ENCODE data around the gene CKB.

The CKB gene

DNA sequence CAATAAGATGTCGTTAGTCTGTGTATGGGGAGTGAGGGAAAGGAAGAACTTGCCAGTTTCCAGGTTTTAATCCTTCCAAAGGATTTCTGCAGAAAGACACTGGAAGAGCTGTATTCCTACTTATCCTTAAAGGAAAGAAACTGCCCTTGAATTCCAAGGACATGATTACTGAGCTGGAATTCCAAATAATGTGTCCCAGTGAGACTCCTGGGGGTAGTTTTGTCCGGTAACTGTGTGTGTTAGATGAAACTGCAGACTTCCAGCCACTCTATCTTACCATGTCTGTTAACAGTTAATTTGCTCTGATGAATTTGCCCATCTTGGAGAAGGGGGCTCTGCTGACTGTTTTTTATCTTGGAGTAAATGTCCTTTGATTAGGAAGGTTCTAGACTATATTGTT is 33.0 kb downstream of the CKB start:
- TF ChIP-seq, protein P1, sequence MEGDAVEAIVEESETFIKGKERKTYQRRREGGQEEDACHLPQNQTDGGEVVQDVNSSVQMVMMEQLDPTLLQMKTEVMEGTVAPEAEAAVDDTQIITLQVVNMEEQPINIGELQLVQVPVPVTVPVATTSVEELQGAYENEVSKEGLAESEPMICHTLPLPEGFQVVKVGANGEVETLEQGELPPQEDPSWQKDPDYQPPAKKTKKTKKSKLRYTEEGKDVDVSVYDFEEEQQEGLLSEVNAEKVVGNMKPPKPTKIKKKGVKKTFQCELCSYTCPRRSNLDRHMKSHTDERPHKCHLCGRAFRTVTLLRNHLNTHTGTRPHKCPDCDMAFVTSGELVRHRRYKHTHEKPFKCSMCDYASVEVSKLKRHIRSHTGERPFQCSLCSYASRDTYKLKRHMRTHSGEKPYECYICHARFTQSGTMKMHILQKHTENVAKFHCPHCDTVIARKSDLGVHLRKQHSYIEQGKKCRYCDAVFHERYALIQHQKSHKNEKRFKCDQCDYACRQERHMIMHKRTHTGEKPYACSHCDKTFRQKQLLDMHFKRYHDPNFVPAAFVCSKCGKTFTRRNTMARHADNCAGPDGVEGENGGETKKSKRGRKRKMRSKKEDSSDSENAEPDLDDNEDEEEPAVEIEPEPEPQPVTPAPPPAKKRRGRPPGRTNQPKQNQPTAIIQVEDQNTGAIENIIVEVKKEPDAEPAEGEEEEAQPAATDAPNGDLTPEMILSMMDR (IDR thresholded peaks at IDR 0.05): no peak

DNA sequence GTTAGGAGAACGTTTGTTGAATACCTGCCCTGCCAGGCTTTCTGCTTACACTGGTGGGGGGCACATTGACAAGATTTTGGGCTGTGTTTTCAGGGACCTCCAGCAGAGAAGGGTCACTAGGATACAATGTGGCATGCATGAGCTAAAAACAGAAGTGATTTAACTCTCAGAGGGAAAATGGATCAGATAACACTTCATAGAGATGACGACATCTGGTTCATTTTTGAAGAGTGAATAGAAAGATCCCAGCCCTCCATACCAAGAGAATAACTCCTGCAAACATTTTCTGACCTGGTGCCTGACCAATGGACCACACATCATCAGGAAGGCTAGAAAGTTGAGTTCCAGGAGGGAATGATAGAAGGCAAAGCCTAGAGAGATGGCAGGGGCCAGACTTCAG is 33.7 kb downstream of the CKB start:
- TF ChIP-seq, protein P1 (IDR thresholded peaks at IDR 0.05): no peak

DNA sequence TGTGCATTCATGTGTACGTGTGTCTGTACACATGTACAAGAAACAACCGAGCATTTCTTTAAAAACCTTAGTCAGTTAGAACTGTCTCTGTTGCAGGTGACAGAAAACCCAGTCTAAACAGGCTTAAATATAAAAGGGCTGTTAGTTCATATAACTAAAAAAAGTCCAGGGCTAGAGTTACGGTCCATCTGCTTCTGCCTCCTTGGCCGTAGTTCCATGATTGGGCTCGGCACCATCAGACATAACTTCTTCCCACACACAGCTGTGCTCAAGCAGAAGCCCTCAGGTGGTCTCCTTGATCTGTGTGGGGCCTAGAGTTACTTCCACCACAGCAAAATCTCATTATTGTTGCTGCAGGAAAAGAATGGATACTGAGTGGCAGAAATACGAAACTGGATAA is 34.6 kb downstream of the CKB start:
- TF ChIP-seq, protein P1 (IDR thresholded peaks at IDR 0.05): no peak

DNA sequence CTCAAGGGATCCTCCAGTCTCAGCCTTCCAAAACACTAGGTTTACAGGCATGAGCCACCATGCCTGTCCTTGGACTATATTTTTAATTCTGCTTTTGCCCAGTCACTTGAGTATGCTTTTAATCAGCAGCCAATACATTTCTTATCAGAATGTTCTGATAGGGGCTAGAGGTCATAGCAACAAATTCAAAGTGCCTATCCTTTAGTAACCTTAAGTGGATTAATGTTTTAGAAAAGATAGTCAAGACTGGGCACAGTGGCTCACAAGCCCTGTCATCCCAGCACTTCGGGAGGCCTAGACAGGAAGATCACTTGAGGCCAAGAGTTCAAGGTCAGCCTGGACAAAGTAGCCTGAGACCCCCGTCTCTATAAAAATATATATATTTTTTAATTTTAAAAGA is 37.1 kb downstream of the CKB start:
- TF ChIP-seq, protein P1 (IDR thresholded peaks at IDR 0.05): no peak

DNA sequence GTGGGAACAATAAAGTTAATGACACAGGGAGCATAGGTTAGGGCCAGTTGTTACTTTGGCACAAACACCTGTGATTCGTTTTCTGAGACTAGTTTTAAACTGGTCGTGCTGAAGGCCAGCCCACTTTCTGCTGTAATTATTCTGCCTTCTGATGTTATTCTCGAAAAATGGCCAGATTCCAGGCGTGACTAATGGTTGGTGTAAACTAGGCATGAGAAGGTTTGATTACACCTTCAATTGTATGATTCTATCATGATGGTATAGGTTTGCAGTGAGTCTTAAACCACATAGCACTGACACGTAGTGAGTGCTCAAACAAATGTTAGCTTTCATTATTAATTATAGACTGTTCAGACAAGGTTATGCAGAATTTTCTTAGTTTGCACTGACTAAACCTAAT is 39.0 kb downstream of the CKB start:
- TF ChIP-seq, protein P1 (IDR thresholded peaks at IDR 0.05): no peak

DNA sequence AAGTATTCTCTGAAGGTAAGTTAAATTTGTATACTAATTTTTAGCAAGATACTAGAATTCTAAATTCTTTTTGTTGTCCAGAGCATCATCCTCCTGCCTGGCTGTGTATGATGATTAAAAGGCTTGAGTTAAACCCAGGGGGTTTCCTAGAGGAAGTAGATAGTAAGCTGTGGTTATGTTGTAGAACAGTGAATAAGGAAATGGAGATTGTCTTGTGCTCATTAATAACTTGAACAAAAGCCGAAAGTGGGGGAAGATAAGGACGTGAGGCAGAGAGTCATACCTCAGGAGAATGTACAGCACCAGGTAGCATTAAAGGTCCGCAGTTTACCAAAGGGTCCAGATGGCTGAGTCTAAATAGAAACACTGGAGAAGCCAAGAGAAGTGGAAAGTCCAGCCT is 42.0 kb downstream of the CKB start:
- TF ChIP-seq, protein P1 (IDR thresholded peaks at IDR 0.05): no peak

DNA sequence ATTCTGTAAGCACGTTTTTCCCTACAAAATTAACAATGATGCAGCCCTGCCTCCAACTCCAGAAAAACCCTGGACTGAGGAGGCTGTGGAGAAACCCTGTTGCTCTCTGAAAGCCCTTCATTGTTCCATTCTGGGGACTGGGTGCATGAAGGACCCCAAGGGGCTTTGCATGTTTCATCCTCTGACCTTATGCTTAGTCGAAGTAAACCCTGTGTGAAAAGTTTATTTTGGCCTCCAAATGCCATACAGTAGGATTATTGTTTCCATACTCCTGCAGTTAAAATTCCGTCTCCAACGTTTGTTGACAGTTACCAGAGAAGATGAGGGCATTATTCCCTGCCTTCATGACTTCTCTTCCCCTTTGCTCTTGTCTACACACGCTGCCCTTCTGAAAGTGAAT is 46.0 kb downstream of the CKB start:
- TF ChIP-seq, protein P1 (IDR thresholded peaks at IDR 0.05): no peak

DNA sequence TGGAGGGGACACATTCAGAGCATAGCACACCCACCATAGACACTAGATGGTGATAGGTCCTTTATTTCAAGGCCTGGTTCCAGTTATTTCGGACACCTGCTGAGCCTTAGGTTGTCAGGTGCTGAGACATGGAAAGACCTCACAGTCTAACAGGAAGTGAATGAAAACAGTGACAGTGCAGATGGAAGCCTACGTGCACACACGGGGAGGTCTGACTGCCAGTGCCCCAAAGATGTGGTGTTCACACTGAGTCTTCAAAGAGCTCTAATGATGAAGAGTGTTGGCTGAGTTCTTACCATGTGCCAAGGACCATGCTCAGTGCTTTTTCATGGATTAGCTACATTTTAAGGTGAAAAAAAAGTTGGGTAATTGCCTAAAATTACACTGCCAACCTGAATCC is 46.6 kb downstream of the CKB start:
- TF ChIP-seq, protein P1 (IDR thresholded peaks at IDR 0.05): no peak
